PFSK-1 (cell line): ENCODE data around the gene CPLANE2.

ENCODE experiments used
- FOXP2 ChIP-seq: optimal IDR thresholded peaks from 2 replicates; pipeline ENCODE3; 2011; ENCODE audit warnings: borderline replicate concordance, control low read depth, inconsistent platforms; ENCODE audit not compliant: insufficient read depth; ENCODE audit errors: extremely low read length, extremely low read depth
- POLR2AphosphoS5 ChIP-seq: IDR thresholded peaks from 2 replicates; pipeline ENCODE4 v1.6.1; 2012; ENCODE audit warnings: low read depth, mild to moderate bottlenecking, control low read depth, low read length, moderate library complexity
- SIN3A ChIP-seq: IDR thresholded peaks from 2 replicates; pipeline ENCODE4 v1.6.1; 2012; ENCODE audit warnings: mild to moderate bottlenecking, low read length, moderate library complexity, borderline replicate concordance; ENCODE audit not compliant: insufficient read depth
- TAF1 ChIP-seq: IDR thresholded peaks from 2 replicates; pipeline ENCODE4 v1.6.1; 2012; ENCODE audit warnings: low read length, control low read depth, borderline replicate concordance; ENCODE audit not compliant: insufficient read depth
- TF ChIP-seq, protein P1 (sequence below), 2 experiments: IDR thresholded peaks; 2 replicates each; pipeline versions ENCODE4 v1.6.1 to v1.8.0; 2011 to 2012; ENCODE audit warnings: low read depth in 2 of 2, low read length in 2 of 2, control low read depth in 1 of 2, inconsistent platforms in 1 of 2, mild to moderate bottlenecking in 1 of 2, moderate library complexity in 1 of 2; ENCODE audit not compliant: insufficient read depth in 1 of 2

Gene CPLANE2

DNA sequence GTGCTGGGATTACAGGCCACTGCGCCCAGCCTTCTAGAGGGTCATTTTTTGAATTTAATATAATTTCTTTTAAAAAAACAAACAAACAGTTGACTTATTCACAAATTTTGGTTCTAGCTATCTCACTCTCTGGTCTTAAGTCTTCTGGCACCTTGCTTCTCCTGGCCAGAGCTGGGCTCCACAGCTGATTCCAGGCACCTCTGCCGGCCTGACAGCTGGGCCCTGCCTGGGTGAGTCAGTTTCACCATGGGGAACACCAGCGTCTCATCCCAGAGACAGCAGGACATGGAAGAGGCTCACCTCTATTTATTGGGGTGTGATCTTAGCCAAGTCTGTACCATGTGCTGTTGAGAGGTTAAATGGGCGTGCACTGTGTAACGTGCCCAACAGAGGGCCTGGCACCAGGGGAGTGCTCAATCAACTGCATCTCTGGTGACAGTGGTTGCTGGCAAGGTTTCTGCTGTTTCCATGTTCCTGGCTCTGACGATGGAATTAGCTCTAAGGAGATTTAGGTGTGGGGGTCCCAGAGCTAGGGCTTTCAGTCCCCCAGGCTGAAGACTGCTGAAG lies 956 bp downstream of the CPLANE2 start:
- TF ChIP-seq, protein P1, sequence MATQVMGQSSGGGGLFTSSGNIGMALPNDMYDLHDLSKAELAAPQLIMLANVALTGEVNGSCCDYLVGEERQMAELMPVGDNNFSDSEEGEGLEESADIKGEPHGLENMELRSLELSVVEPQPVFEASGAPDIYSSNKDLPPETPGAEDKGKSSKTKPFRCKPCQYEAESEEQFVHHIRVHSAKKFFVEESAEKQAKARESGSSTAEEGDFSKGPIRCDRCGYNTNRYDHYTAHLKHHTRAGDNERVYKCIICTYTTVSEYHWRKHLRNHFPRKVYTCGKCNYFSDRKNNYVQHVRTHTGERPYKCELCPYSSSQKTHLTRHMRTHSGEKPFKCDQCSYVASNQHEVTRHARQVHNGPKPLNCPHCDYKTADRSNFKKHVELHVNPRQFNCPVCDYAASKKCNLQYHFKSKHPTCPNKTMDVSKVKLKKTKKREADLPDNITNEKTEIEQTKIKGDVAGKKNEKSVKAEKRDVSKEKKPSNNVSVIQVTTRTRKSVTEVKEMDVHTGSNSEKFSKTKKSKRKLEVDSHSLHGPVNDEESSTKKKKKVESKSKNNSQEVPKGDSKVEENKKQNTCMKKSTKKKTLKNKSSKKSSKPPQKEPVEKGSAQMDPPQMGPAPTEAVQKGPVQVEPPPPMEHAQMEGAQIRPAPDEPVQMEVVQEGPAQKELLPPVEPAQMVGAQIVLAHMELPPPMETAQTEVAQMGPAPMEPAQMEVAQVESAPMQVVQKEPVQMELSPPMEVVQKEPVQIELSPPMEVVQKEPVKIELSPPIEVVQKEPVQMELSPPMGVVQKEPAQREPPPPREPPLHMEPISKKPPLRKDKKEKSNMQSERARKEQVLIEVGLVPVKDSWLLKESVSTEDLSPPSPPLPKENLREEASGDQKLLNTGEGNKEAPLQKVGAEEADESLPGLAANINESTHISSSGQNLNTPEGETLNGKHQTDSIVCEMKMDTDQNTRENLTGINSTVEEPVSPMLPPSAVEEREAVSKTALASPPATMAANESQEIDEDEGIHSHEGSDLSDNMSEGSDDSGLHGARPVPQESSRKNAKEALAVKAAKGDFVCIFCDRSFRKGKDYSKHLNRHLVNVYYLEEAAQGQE (IDR thresholded peaks at IDR 0.05; ENCODE audit: insufficient read depth in 1 of 2, low read depth in 2 of 2, low read length in 2 of 2), result no peak
- no peak for TF ChIP-seq TAF1
- no peak for TF ChIP-seq FOXP2
- no peak for TF ChIP-seq SIN3A
- no peak for TF ChIP-seq POLR2AphosphoS5

DNA sequence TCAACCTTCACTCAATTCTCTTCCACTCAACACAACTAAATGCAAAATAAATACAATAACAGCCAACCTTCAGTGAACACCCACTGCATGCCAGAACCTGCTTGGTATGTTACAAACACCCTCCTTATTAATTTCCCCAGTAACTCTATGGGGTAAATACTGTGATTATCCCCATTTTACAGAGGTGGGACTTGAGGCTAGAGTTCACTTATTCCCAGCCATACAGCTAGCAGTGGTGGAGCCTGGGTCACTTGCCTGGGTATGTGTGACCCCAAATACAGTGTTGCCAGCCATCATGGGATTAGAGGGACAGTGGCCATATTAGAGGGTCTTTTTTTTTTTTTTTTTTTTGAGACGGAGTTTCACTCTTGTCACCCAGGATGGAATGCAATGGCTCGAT lies 1.6 kb downstream of the CPLANE2 start:
- no peak for TF ChIP-seq SIN3A
- TF ChIP-seq, protein P1 (IDR thresholded peaks at IDR 0.05; ENCODE audit: insufficient read depth in 1 of 2, low read depth in 2 of 2, low read length in 2 of 2), result no peak
- no peak for TF ChIP-seq FOXP2
- TF ChIP-seq POLR2AphosphoS5, result no peak
- no peak for TF ChIP-seq TAF1

DNA sequence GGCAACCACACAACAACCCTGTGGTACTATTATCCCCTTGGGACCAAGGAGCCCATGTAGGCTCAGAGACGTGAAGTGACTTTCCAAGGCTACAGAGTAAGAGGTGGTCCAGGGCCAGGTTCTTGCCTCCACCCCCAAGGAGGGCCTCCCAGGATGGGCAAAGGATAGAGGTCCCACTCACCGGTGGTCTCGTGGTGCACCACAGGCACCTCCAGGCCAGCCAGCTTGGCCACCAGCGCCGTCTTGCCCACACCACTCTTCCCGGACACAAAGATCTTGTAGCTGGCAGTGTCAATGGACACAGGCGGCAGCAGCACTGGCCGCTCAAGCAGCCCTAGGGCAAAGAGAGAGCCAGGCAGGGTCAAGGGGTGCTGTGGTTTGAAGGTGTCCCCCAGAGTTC lies 3.6 kb downstream of the CPLANE2 start:
- TF ChIP-seq POLR2AphosphoS5 (no peak), TAF1 (no peak), SIN3A (no peak), FOXP2 (no peak)
- TF ChIP-seq, protein P1 (IDR thresholded peaks at IDR 0.05; ENCODE audit: insufficient read depth in 1 of 2, low read depth in 2 of 2, low read length in 2 of 2), result no peak

DNA sequence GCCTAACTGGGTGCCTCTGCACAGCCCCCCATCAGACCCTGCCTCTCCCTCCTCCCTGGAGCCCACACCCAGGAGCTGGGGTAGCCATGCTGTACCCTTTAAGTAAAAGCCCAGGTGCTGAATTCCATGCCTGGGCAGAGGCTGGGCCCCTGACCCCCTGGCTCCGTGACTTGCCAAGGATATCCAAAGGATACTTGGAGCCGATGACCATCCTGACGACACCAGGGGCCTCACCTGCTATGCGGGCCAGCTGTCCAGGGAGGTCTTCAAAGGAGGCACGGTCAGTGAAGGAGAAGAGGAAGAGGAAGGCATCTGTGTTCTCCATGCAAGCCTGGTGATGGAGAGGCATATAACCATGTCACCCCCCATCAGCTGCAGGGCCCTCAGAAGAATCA lies 4.7 kb downstream of the CPLANE2 start:
- no peak for TF ChIP-seq SIN3A
- TF ChIP-seq FOXP2, result no peak
- TF ChIP-seq, protein P1 (IDR thresholded peaks at IDR 0.05; ENCODE audit: insufficient read depth in 1 of 2, low read depth in 2 of 2, low read length in 2 of 2), result no peak
- TF ChIP-seq TAF1, result no peak
- no peak for TF ChIP-seq POLR2AphosphoS5
